ENCODE data around the gene SYMPK.
"Not testable (repeated sequence)": the region's sequence is repeated elsewhere in the genome, so short reads cannot be mapped to it uniquely, and the experiment has no call there.

Gene SYMPK

GRCh38 chr19:45885556-45886426 is 22.8 kb upstream of the SYMPK start, which contains the start of gene IRF2BP1:
Gene IRF2BP1, minus strand, starts transcription at chr19:45886141. Its CDS starts 367 bp downstream, at chr19:45885774.
- peak; percentile 92 for DNase-seq

DNA sequence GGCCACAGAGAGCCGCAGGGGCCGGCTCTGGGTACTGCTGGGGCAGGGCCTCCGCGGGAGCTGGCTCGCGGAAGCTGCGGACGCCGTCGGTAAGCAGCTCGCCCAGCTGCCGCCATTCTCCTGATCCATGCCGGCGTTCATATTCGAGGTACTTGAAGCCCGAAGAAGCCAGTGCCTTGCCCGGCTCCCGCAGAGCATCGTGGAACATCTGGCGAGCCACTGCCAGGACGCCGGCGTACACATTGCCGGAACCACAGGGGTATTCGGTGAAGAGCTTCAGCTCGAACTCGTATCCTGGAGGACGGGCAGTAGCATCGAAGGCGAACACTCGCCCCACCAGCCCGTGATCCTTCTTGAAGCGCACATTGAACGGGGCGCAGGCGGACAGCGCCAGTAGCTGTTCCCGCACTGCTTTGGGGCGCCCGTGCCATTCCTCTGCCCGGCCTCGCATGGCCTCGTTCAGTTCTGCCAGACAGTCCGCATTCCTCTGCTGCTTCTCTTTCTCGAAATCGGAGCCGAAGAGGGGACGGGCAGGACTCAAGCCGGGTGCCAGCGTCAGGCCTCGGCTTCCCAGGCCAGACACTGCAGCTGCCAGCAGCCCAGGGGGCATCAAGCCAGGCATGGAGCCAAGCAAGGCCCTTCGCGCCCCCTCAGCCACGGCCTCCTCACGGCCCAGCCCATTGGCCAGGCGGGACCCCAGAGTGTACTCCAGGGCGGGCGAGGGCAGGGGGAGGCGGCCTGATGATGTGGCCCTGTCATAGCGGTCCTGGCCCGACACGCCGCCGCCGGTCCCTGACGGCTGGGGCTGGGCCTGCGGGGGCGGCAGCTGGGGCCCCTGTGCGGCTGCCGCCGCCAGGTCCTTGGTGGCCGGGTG is 22.0 kb upstream of the SYMPK start:
- DNase-seq: no peak

DNA sequence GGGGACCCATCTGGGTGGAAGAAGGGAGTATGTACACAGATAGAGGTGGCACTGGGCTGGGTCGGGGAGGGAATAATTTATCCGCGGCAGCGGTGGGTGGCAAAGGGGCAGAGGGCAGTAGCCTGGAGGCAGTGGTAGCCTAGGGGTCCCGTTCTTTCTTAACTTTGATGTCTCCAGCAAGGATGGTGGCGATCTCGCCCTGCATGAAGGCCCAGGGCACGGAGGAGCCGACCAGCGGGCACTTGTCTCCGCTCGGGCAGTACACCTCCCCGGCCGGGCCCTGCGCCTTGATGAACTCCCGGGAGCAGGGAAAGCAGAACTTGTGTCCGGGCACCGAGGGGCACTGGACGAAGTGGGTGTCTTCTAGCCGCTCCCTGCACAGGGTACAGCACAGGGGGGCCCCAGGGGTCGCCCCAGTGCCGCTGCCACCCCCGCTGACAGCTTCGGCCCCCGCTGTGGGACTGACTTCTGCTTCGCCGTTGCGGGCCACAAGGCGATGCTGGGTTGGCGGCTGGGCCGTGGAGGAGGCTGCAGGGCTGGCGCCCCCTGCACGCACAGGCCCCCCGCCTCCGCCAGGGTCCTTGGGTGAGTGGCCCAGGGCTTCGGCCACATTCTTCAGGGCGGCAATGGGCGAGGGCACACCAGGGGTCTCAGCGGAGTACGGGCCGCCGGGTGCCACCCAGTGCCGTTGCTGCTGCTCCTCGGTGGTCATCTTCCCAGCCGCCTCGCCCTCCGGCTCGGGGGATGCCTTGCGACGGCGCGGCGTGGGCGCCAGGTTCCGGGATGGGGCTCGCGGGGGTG is 21.1 kb upstream of the SYMPK start:
- no peak for DNase-seq

DNA sequence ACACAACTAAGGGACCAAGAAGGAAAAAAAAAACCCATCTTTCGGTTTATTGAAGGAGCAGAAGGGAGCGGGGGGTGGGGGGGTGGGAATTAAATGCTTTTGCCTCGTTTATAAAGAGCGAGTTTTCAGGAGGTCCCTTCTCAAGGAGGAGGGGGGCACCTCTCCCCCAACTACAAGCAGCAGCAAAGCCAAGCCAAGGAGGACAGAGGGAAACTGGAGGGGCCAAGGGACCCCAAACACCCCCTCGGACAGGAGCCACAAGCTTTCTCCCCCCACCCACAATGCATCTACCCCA is 20.6 kb upstream of the SYMPK start:
- DNase-seq: no peak

DNA sequence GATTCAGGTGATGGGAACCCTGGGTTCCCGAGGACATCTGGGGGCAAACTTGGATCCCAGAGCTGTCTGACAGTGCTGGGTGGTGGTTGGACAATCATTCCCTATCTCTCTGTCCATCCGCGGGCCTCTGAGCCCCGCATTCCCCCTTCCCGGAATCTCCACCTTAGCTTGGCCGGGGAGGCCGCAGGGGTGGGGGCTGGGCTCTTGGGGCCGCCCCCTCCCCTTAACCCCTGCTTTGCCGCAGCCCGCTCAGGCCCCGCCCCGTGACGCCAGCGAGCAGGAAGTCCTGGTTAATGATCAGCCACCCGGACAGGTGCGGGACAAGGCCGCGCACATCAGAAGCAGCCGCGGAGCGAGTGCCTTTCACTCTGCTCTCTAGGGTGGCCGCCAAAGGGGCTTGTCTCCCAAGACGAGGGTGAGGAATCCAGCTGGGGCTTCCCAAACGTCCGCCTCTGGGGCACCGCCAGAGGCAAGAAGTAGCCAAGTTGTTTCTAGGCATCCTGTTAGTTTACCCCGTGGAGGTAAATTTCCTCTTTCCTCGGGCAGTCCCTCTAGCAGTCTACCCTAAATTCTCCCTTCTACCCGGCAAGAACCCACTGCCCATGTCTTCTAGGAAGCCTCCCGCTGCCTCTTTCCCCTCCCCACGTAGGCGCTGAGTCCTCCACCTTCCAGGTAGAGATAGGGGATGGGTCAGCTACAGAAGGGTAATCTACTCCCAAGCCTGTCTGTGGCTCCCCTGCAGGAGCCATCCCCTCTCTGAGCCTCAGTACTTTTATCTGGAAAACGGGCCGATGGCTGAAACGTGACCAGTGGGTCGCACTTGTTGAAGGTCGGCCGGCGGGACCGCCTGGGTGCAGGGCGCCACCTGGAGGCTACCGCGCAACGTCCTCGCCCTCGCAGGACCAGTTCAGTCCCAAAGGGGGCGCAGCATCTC is 20.0 kb upstream of the SYMPK start:
- DNase-seq: peak; percentile 81

- DNase-seq: no peak
Measured at GRCh38 chr19:45881909-45882528, 19.1 kb upstream of the SYMPK start.

GRCh38 chr19:45881082-45881908 is 18.3 kb upstream of the SYMPK start:
- no peak for DNase-seq

DNA sequence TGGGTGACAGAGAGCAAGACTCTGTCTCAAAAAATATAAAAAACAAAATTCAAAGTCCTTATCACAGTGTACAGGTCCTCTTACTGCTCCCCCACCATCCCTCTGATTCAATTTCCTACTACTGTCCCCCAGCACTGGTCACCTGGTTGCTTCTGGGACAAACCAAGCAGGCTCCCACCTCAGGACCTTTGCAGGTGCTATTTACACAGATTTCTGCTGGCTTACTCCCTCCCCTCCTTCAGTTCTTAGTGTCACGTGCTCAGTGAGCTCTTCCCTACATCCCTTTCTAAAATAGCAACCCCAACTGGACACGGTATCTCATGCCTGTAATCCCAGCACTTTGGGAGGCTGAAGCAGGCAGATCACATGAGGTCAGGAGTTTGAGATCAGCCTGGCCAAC is 17.0 kb upstream of the SYMPK start:
- no peak for DNase-seq

- DNase-seq: no peak
Measured at GRCh38 chr19:45879055-45879454, 16.1 kb upstream of the SYMPK start.

GRCh38 chr19:45878043-45878794 is 15.3 kb upstream of the SYMPK start:
- DNase-seq: no peak

- DNase-seq: peak; percentile 71
Measured at GRCh38 chr19:45876411-45877197, 13.7 kb upstream of the SYMPK start.

DNA sequence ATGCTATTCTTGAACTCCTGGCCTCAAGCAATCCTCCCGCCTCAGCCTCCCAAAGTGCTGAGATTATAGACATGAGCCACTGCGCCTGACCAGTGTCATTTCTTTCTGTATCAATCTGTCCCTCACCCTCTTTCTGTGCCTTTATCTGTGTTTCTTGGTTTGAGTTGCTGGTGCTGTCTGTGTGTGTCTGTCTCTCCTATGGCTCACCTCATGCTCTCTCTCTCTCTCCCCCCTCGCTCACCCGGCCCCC is 13.1 kb upstream of the SYMPK start:
- no peak for DNase-seq

DNA sequence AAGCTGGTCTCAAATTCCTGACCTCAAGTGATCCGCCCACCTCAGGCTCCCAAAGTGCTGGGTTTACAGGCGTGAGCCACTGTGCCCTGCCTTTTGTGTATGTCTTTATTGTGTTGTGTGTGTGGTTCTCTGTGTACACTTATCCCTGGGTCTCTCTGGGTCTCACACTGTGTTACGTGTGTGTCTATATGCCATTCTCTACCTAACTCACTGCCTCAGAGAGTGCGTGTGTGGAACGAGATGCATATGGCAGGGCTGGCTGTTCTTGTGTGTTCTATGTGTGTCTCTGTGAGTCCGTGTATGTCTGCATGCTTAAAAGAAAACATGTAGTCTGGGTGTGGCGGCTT is 11.6 kb upstream of the SYMPK start:
- DNase-seq: no peak

DNA sequence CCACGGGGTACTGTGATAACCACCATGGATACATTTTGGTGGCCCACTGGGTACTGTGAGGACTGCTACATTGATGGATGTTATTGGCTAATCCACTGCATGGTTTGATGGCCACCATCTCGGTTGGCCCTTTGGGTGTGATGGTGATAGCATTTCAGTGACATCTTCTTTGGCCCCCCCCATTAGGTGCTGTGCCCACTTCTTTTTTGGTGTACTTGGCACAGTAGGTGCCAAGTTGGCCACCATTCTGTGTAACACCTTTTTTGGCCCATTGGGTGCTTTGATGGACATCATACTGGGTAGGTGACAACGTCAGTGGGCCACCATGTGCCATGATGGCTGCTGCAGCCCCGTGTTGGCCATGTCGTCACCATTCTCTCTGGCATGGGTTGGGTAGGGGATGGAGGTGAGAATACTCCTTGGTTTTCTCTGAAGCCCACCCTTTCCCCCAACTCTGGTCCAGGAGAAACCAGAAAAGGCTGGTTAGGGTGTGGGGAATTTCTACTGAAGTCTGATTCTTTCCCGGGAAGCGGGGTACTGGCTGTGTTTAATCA is 10.3 kb upstream of the SYMPK start:
- DNase-seq: no peak

- DNase-seq: no peak
Measured at GRCh38 chr19:45872095-45872919, 9.4 kb upstream of the SYMPK start.

DNA sequence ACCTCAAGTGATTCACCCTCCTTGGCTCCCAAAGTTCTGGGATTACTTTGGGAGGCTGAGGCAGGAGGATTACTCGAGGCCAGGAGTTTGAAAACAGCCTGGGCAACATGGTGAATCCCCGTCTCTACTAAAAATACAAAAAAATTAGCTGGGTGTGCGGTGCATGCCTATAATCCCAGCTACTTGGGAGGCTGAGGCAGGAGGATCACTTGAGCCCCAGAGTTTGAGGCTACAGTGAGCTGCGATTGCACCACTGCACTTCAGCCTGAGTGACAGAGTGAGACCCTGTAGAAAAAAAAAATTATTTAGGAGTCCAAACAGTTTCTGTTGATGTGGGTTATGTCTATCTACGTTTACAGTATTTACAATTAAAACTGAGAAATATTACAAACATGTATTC is 7.9 kb upstream of the SYMPK start:
- DNase-seq: no peak

- not testable (repeated sequence) for DNase-seq
Measured at GRCh38 chr19:45867241-45867640, 4.3 kb upstream of the SYMPK start.

Measured in fibroblast of skin of right quadriceps (primary cell).